NCI-H2171 treated with DMSO at 0.1 percent for 48 hours (cell line): Measurements from ENCODE around the gene JUN.
A peak's percentile ranks its signal among the peaks of the same experiment; 100 is the strongest.

Source experiments
- DNase-seq: peaks from one replicate; lab custom pipeline; 2025; lab: John Stamatoyannopoulos, UW

Gene JUN

GRCh38 chr1:58783090-58783992 lies 506 bp downstream of the JUN start:
- peak; percentile 54 for DNase-seq

- DNase-seq, result peak; percentile 69
These were observed 1.4 kb downstream of the JUN start for GRCh38 chr1:58782178-58783089.

GRCh38 chr1:58781541-58782177 lies 2.2 kb downstream of the JUN start:
- DNase-seq, result peak; percentile 70

- peak; percentile 23 for DNase-seq
These were observed 2.9 kb downstream of the JUN start for GRCh38 chr1:58780836-58781452.

GRCh38 chr1:58780411-58780810 lies 3.4 kb downstream of the JUN start:
- DNase-seq, result no peak

GRCh38 chr1:58779801-58780382 lies 4.0 kb downstream of the JUN start:
- DNase-seq, result peak; percentile 94

- peak; percentile 17 for DNase-seq
These were observed 4.6 kb downstream of the JUN start for GRCh38 chr1:58779059-58779754.

- no peak for DNase-seq
These were observed 5.4 kb downstream of the JUN start for GRCh38 chr1:58778385-58779000.

GRCh38 chr1:58774027-58774426 lies 9.8 kb downstream of the JUN start:
- no peak for DNase-seq

GRCh38 chr1:58773406-58773840 lies 10.4 kb downstream of the JUN start:
- DNase-seq, result no peak

- DNase-seq, result no peak
These were observed 14.0 kb downstream of the JUN start for GRCh38 chr1:58769809-58770320.

- DNase-seq, result peak; percentile 52
These were observed 14.7 kb downstream of the JUN start for GRCh38 chr1:58768971-58769808.

GRCh38 chr1:58768191-58768731 lies 15.6 kb downstream of the JUN start:
- no peak for DNase-seq

- no peak for DNase-seq
These were observed 16.7 kb downstream of the JUN start for GRCh38 chr1:58767143-58767542.

GRCh38 chr1:58765441-58765840 lies 18.4 kb downstream of the JUN start:
- no peak for DNase-seq

GRCh38 chr1:58765006-58765405 lies 18.8 kb downstream of the JUN start:
- DNase-seq, result no peak

GRCh38 chr1:58764294-58764978 lies 19.4 kb downstream of the JUN start:
- no peak for DNase-seq

- no peak for DNase-seq
These were observed 20.6 kb downstream of the JUN start for GRCh38 chr1:58763214-58763613.
